Dermis microvascular lymphatic vessel endothelial cell (primary cell): ENCODE data around the gene N4BP2. TPM values are rescaled to one million over a fixed set of nuclear protein-coding genes. Genes with fewer than 3 reads are reported as not detected.
"Not testable (repeated sequence)": the region's sequence is repeated elsewhere in the genome, so short reads cannot be mapped to it uniquely, and the experiment has no call there.

Source experiments
- DNase-seq, 2 donors: peaks; one replicate each; pipeline versions ENCODE4 v3.0.0 to v3.0.0-alpha.2; 2010; ENCODE audit warnings: low read depth in 2 of 2
- total RNA-seq: library from RNA; depleted of rRNA; stranded (reverse); fragments of >200 nt; gene quantifications from 2 replicates; pipeline ENCODE4 v1.2.1, GENCODE V29; 2014

N4BP2 gene
- 5.5 and 5.6 TPM in 2 replicates for total RNA-seq

- DNase-seq, result peak; percentile 42 to 85
These were observed at the start of gene N4BP2 for GRCh38 chr4:40056716-40057585. Gene N4BP2, plus strand, starts transcription at chr4:40056850. Its CDS starts 40,491 bp downstream, at chr4:40097341.

GRCh38 chr4:40016007-40016406 lies 40.6 kb upstream of the N4BP2 start:
- no peak for DNase-seq

- DNase-seq, result no peak
These were observed 36.4 kb upstream of the N4BP2 start for GRCh38 chr4:40020221-40020620.

- not testable (repeated sequence) for DNase-seq
These were observed 35.5 kb upstream of the N4BP2 start for GRCh38 chr4:40021116-40021515.

- not testable (repeated sequence) for DNase-seq
These were observed 32.6 kb upstream of the N4BP2 start for GRCh38 chr4:40024049-40024448.

- DNase-seq, result no peak
These were observed 23.9 kb upstream of the N4BP2 start for GRCh38 chr4:40032785-40033184.

- no peak for DNase-seq
These were observed 23.0 kb upstream of the N4BP2 start for GRCh38 chr4:40033613-40034012.

GRCh38 chr4:40038977-40039376 lies 17.7 kb upstream of the N4BP2 start:
- DNase-seq, result no peak

- DNase-seq, result no peak
These were observed 15.7 kb upstream of the N4BP2 start for GRCh38 chr4:40040908-40041307.

- no peak for DNase-seq
These were observed 12.9 kb upstream of the N4BP2 start for GRCh38 chr4:40043786-40044185.

GRCh38 chr4:40046311-40046980 lies 10.2 kb upstream of the N4BP2 start:
- peak in 1 of 2 donors; percentile 69 for DNase-seq

GRCh38 chr4:40053161-40053560 lies 3.5 kb upstream of the N4BP2 start:
- DNase-seq, result no peak

- no peak for DNase-seq
These were observed 1.2 kb upstream of the N4BP2 start for GRCh38 chr4:40055511-40055862.

GRCh38 chr4:40055863-40056715 lies 561 bp upstream of the N4BP2 start:
- peak in 1 of 2 donors; percentile 61 for DNase-seq

GRCh38 chr4:40057586-40058091 lies 989 bp downstream of the N4BP2 start:
- peak; percentile 93 to 98 for DNase-seq

- DNase-seq, result peak in 1 of 2 donors; percentile 12
These were observed 1.5 kb downstream of the N4BP2 start for GRCh38 chr4:40058121-40058520.

GRCh38 chr4:40058854-40059253 lies 2.2 kb downstream of the N4BP2 start:
- DNase-seq, result no peak

GRCh38 chr4:40059362-40059761 lies 2.7 kb downstream of the N4BP2 start:
- DNase-seq, result no peak

GRCh38 chr4:40065010-40065409 lies 8.4 kb downstream of the N4BP2 start:
- DNase-seq, result no peak

- DNase-seq, result no peak
These were observed 10.0 kb downstream of the N4BP2 start for GRCh38 chr4:40066651-40067050.

- no peak for DNase-seq
These were observed 13.7 kb downstream of the N4BP2 start for GRCh38 chr4:40070387-40070786.

GRCh38 chr4:40086421-40086820 lies 29.8 kb downstream of the N4BP2 start:
- no peak for DNase-seq
